Measurements from ENCODE around the gene NEDD8. TPM values are rescaled to one million over a fixed set of nuclear protein-coding genes. Genes with fewer than 3 reads are reported as not detected.

NEDD8 gene
- total and polyA plus RNA-seq, 4 donors, result 32.3 to 136 (median 78.1) TPM

DNA sequence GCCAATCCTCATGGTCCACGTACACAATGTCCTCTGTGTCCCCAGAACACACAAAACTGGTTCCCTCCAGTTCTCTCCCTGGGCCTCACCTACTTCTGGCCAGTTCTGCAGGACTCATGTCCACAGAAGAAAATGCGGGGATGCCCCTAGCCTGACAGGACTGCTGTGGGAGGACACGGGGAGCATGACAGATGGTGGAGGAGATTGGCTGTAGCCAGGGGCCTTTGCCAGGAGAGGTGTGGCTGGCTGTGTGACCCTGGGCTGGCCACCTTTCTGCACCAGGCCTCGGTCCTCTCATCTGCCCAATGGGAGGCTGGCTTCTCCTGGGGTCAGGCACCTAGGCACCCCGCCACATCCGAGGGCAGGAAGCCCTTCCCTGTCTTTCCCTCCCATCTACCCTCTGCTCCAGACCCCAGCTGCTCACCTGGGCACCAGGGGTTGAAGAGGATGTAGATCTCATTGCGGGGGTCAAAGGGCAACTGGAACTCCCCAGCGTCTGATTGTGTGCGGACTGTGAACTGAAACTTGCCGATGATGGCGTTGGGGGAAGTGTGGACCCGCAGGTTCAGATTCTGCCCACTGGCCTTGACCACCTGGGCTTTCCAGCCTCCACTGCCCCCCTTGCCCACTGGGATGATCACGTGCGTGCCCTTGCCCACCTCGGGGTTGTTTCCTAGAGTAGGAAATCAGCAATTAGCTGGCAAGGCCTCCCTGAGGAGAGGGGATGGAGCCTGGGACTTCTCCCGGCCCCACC lies 28.0 kb upstream of the NEDD8 start:
- no peaks in the 10 kb centered on the region for H3K27me3 ChIP-seq (ENCODE audit: control insufficient read depth in 4 of 4, insufficient read depth in 4 of 4, low read length in 3 of 4)
- H3K27ac ChIP-seq (ENCODE audit: low read depth in 1 of 2, low read length in 2 of 2), result no peak overlapping the region
- H3K9ac ChIP-seq (ENCODE audit: low read depth in 1 of 2, low read length in 2 of 2), result no peak overlapping the region
- no peaks in the 10 kb centered on the region for H3K4me1 ChIP-seq (ENCODE audit: control insufficient read depth in 4 of 4, insufficient read depth in 4 of 4, low read length in 3 of 4)
- H3K9me3 ChIP-seq (ENCODE audit: control insufficient read depth in 4 of 4, low read length in 3 of 4), result no peaks in the 10 kb centered on the region
- no peak for DNase-seq (ENCODE audit: low spot score)
- no peak overlapping the region for H3K4me3 ChIP-seq (ENCODE audit: low read depth in 1 of 3, low read length in 3 of 3)
- TF ChIP-seq, protein P1, sequence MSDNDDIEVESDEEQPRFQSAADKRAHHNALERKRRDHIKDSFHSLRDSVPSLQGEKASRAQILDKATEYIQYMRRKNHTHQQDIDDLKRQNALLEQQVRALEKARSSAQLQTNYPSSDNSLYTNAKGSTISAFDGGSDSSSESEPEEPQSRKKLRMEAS (IDR thresholded peaks at IDR 0.05), result no peak
- no peak for TF ChIP-seq RXRA (IDR thresholded peaks at IDR 0.05)
- TF ChIP-seq EGR1 (IDR thresholded peaks at IDR 0.05; ENCODE audit: low read depth in 2 of 2), result no peak
- no peak for TF ChIP-seq HNF4G (IDR thresholded peaks at IDR 0.05)
- no peak for TF ChIP-seq HNF4A (conservative IDR thresholded peaks at IDR 0.05)
- TF ChIP-seq SP1 (IDR thresholded peaks at IDR 0.05), result no peak
- no peak for TF ChIP-seq FOXA1 (IDR thresholded peaks at IDR 0.05)
- TF ChIP-seq FOXA2 (IDR thresholded peaks at IDR 0.05), result no peak
- no peak for TF ChIP-seq NR2F2 (IDR thresholded peaks at IDR 0.05)
- no peak for TF ChIP-seq RAD21 (IDR thresholded peaks at IDR 0.05)
- TF ChIP-seq, protein P2, sequence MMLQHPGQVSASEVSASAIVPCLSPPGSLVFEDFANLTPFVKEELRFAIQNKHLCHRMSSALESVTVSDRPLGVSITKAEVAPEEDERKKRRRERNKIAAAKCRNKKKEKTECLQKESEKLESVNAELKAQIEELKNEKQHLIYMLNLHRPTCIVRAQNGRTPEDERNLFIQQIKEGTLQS (IDR thresholded peaks at IDR 0.05), result no peak
- 92% methylated on average over 16 of the region's 16 CpGs for WGBS
- peaks cover 0 to 8% (median 0%) of the 10 kb centered on the region in 4 donors for H3K36me3 ChIP-seq (ENCODE audit: control insufficient read depth in 4 of 4, insufficient read depth in 3 of 4, low read depth in 1 of 4, low read length in 3 of 4)

DNA sequence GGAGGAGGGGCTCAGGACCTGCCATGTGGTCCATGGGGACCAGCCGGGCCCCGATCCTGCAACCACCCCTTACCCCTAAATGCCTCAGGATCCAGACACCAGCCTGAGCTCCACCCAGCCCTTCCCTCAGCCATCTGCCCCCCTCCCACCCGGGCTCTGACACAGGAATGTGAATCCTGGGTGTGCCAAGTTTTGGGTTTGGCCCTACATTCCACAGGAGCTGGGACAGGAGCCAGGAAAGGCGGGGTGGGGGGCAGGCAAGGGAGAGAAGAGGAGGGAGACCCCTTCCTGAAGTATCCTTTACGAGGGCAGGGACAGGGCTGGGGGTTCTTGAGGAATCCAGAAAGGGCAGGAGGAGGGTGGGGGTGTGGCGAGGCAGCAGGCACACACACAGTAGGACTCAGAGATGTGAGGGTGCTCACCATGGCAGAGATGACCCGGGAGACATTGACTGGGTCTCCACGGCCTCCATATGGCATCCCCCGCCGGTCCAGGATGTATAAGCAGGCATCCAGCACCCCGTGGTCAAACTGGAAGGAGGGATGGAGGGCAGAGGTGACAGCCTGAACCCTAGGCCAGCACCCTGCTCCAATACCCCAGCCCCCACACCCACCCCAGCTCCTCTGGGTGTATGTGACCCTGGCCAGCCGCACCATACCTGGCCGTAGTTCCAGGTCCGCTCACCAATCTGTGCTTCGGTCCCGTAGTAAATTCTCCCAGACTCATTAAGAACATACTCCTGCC lies 27.3 kb upstream of the NEDD8 start:
- H3K4me3 ChIP-seq (ENCODE audit: low read depth in 1 of 3, low read length in 3 of 3), result no peak overlapping the region
- no peak for DNase-seq (ENCODE audit: low spot score)
- TF ChIP-seq, protein P1 (IDR thresholded peaks at IDR 0.05), result no peak
- TF ChIP-seq ZBTB33 (IDR thresholded peaks at IDR 0.05) (no peak), FOXA1 (IDR thresholded peaks at IDR 0.05) (no peak), CTCF (IDR thresholded peaks at IDR 0.05; ENCODE audit: low read depth, low read length, missing input control) (no peak), RAD21 (IDR thresholded peaks at IDR 0.05) (no peak)
- H3K9ac ChIP-seq (ENCODE audit: low read depth in 1 of 2, low read length in 2 of 2), result no peak overlapping the region
- H3K27ac ChIP-seq (ENCODE audit: low read depth in 1 of 2, low read length in 2 of 2), result no peak overlapping the region
- 87% methylated on average over 16 of the region's 16 CpGs for WGBS
- no peaks in the 10 kb centered on the region for H3K27me3 ChIP-seq (ENCODE audit: control insufficient read depth in 4 of 4, insufficient read depth in 4 of 4, low read length in 3 of 4)
- H3K9me3 ChIP-seq (ENCODE audit: control insufficient read depth in 4 of 4, low read length in 3 of 4), result no peaks in the 10 kb centered on the region
- peaks cover 0 to 9% (median 0%) of the 10 kb centered on the region in 4 donors for H3K36me3 ChIP-seq (ENCODE audit: control insufficient read depth in 4 of 4, insufficient read depth in 3 of 4, low read depth in 1 of 4, low read length in 3 of 4)
- H3K4me1 ChIP-seq (ENCODE audit: control insufficient read depth in 4 of 4, insufficient read depth in 4 of 4, low read length in 3 of 4), result no peaks in the 10 kb centered on the region
